HFFc6 (cell line): Measurements from ENCODE around the gene MTFMT. TPM values are rescaled to one million over a fixed set of nuclear protein-coding genes. Genes with fewer than 3 reads are reported as not detected.
"Not testable (repeated sequence)": the region's sequence is repeated elsewhere in the genome, so short reads cannot be mapped to it uniquely, and the experiment has no call there.

Source experiments
- DNase-seq: peaks from one replicate; pipeline ENCODE4 v3.0.0-alpha.2; 2018
- H3K27ac Mint-ChIP-seq: 2 replicates; pipeline ENCODE4 v1.8.0; 2020; ENCODE audit warnings: mild to moderate bottlenecking, mixed read lengths
- H3K27me3 Mint-ChIP-seq: 2 replicates; pipeline ENCODE4 v1.8.0; 2021; ENCODE audit warnings: mild to moderate bottlenecking, moderate library complexity, mixed read lengths; ENCODE audit not compliant: insufficient read depth
- H3K36me3 Mint-ChIP-seq: 2 replicates; pipeline ENCODE4 v1.8.0; 2021; ENCODE audit warnings: low read depth, mixed read lengths
- H3K4me1 Mint-ChIP-seq: 2 replicates; pipeline ENCODE4 v1.8.0; 2020; ENCODE audit warnings: low read depth, mixed read lengths
- H3K4me3 Mint-ChIP-seq: 2 replicates; pipeline ENCODE4 v1.8.0; 2020; ENCODE audit warnings: mild to moderate bottlenecking, moderate library complexity, mixed read lengths
- H3K9me3 Mint-ChIP-seq: 2 replicates; pipeline ENCODE4 v1.8.0; 2020; ENCODE audit warnings: mild to moderate bottlenecking, mixed read lengths
- total RNA-seq, 6 experiments: library from RNA; stranded (reverse); fragmentation: NEBNext Ultra II Directional; extraction: Animal tissue kit (Norgen Biotek cat#: 25700); gene quantifications; 2 replicates in 1 of 6; 3 replicates in 5 of 6; pipeline ENCODE4 v1.2.3, GENCODE V29; 2021
- TF ChIP-seq, protein P1 (sequence below): fragments of 200-600 bp; sonication (generic); IDR thresholded peaks from 2 replicates; pipeline ENCODE4 v1.5.0; 2021; ENCODE audit warnings: antibody characterized with exemption, mild to moderate bottlenecking

MTFMT gene
- total RNA-seq, 6 experiments from 2014 or later = 15.5 to 18.3 (median 16.9) TPM

DNA sequence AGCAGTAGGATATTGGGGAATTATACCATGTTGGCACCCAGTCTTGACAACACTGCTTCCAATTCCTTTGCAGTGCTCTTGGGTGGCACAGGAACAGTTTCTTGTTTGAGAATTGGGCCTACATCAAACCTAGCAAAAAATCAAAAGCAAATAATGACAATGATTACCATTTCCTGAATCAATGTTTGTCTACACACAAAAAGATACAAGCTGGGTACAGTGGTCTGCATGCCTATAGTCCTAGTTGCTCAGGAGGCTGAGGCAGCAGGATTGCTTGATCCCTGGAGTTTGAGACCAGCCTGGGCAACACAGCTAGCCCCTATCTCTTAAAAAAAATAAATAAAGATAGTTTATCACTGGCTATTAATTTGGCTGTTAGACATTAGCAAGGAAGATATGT lies 8.0 kb downstream of the MTFMT start:
- Mint-ChIP-seq H3K36me3 (peaks cover 24% of the 10 kb centered on the region), H3K4me3 (no peak overlapping the region), H3K4me1 (peaks cover 6% of the 10 kb centered on the region), H3K9me3 (no peaks in the 10 kb centered on the region), H3K27ac (no peak overlapping the region), H3K27me3 (no peaks in the 10 kb centered on the region; the same call in 1 of the 2 replicates)
- TF ChIP-seq, protein P1, sequence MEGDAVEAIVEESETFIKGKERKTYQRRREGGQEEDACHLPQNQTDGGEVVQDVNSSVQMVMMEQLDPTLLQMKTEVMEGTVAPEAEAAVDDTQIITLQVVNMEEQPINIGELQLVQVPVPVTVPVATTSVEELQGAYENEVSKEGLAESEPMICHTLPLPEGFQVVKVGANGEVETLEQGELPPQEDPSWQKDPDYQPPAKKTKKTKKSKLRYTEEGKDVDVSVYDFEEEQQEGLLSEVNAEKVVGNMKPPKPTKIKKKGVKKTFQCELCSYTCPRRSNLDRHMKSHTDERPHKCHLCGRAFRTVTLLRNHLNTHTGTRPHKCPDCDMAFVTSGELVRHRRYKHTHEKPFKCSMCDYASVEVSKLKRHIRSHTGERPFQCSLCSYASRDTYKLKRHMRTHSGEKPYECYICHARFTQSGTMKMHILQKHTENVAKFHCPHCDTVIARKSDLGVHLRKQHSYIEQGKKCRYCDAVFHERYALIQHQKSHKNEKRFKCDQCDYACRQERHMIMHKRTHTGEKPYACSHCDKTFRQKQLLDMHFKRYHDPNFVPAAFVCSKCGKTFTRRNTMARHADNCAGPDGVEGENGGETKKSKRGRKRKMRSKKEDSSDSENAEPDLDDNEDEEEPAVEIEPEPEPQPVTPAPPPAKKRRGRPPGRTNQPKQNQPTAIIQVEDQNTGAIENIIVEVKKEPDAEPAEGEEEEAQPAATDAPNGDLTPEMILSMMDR = no peak
- DNase-seq = no peak

DNA sequence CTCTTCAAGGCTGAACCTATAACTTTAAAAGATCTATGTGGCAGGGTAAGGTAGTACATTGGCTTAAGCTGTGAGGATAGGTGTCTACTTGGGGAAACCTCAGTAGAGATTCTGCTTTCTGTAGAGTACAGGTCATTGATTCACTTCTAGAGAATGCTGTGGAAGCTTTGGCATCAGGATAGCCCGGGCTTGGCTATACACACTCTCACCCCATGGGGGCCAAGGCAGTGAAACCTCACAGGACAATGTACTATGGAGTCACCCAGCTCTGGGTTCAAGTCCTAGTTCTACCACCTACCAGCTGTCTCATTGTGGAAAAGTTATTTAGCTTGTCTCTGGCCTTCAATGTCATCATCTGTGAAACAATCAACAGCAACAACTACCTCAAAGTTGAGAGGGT lies 9.0 kb downstream of the MTFMT start:
- peaks cover 22% of the 10 kb centered on the region for H3K36me3 Mint-ChIP-seq
- H3K4me1 Mint-ChIP-seq = peaks cover 6% of the 10 kb centered on the region
- TF ChIP-seq, protein P1 = no peak
- H3K4me3 Mint-ChIP-seq = no peak overlapping the region
- H3K27ac Mint-ChIP-seq = no peak overlapping the region
- no peaks in the 10 kb centered on the region for H3K9me3 Mint-ChIP-seq
- no peak for DNase-seq
- H3K27me3 Mint-ChIP-seq = no peaks in the 10 kb centered on the region

DNA sequence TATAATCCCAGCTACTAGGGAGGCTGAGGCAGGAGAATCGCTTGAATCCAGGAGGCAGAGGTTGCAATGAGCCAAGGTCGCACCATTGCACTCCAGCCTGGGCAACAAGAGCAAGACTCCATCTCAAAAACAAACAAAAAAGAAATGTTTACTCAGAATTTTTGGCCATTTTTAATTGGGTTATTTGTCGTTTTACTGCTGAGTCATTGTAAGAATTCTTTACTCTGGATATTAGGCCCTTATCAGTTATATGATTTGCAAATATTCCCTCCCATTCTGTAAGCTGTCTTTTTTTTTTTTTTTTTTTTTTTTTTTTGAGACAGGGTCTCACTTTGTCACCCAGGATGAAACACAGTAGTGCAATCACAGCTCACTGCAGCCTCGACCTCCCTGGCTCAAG lies 18.2 kb downstream of the MTFMT start:
- Mint-ChIP-seq H3K36me3 (peaks cover 32% of the 10 kb centered on the region), H3K9me3 (peaks cover 11% of the 10 kb centered on the region)
- not testable (repeated sequence) for H3K27ac Mint-ChIP-seq, H3K27me3 Mint-ChIP-seq, H3K4me1 Mint-ChIP-seq, H3K4me3 Mint-ChIP-seq, DNase-seq

DNA sequence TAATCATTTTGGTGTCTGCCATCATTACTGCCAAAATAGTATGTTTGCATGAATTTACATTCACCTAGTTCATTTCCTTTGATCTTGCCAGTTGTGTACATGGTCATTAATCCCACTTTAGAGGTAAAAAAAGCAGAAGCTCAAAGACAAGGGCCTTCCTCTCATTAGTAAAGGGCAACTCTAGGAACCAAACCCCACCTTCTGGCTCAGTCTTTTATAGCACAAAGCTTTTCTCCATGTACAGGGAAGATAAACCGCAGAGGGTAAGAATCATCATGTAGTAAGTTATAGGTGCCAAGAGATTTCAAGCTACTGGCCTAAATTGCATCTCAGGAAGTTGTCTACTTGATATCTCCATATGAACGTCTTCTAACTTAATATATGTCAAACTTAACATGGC lies 20.5 kb downstream of the MTFMT start:
- peaks cover 9% of the 10 kb centered on the region for H3K9me3 Mint-ChIP-seq
- H3K27ac Mint-ChIP-seq = no peak overlapping the region
- no peaks in the 10 kb centered on the region for H3K4me1 Mint-ChIP-seq
- peaks cover 15% of the 10 kb centered on the region for H3K36me3 Mint-ChIP-seq
- no peaks in the 10 kb centered on the region for H3K27me3 Mint-ChIP-seq
- H3K4me3 Mint-ChIP-seq = no peak overlapping the region
- no peak for DNase-seq
- TF ChIP-seq, protein P1 = peak; percentile 29; the same call in 1 of the 2 replicates

DNA sequence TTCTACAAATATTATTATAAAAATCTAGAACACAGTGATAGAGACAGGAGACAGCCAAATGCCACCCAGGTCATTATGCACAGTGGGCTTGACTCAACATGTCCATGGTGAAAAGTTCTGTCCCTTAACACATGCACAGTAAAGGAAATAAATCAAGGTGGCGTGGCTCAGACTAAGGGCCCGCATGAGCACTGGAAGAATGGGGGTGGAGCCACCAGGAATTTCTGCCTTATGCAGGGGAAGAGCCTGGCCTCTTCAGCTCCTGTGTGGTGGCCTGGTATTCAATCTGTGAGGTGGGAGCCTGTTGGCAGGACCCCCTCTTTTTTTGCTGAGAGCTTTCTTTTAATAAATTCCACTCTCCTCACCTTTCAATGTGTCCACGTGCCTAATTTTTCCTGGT lies 22.6 kb downstream of the MTFMT start:
- DNase-seq = no peak
- H3K4me1 Mint-ChIP-seq = no peaks in the 10 kb centered on the region
- no peak overlapping the region for H3K4me3 Mint-ChIP-seq
- TF ChIP-seq, protein P1 = no peak
- no peaks in the 10 kb centered on the region for H3K27me3 Mint-ChIP-seq
- no peaks in the 10 kb centered on the region for H3K9me3 Mint-ChIP-seq
- H3K36me3 Mint-ChIP-seq = no peaks in the 10 kb centered on the region
- no peak overlapping the region for H3K27ac Mint-ChIP-seq

DNA sequence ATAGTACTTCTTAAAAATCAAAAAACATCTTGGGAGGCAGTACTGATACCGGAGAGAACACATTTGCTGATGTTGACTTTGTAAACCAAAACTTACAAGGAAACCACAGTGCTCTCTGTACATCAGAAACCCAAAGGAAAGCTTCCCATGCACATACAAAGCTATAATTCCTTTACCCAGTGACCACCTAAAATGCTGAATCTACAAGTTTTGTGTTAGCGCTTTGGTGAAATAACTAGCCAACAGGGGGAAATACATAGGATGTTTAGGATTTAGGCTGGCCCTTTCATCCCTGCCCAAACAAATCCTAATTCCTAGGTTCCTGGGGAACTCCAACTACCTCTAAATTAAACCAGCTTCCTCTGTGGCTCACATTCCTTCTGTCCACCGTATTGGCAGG lies 24.4 kb downstream of the MTFMT start:
- Mint-ChIP-seq H3K4me3 (no peak overlapping the region), H3K9me3 (no peaks in the 10 kb centered on the region), H3K36me3 (no peaks in the 10 kb centered on the region), H3K27me3 (no peaks in the 10 kb centered on the region), H3K4me1 (no peaks in the 10 kb centered on the region), H3K27ac (no peak overlapping the region)
- no peak for DNase-seq
- TF ChIP-seq, protein P1 = no peak
